Type B pancreatic cell (in vitro differentiated cells): ENCODE results near the gene PHYKPL. TPM values are rescaled to one million over a fixed set of nuclear protein-coding genes. Genes with fewer than 3 reads are reported as not detected.

Experiments used
- DNase-seq: peaks from one replicate; pipeline ENCODE4 v3.0.0; 2021; ENCODE audit warnings: mixed read lengths; ENCODE audit not compliant: unreplicated experiment; ENCODE audit errors: extremely low spot score
- H3K27ac Mint-ChIP-seq: 2 replicates; pipeline ENCODE4 v1.8.0; 2021; ENCODE audit warnings: mild to moderate bottlenecking, mixed read lengths
- H3K27me3 Mint-ChIP-seq: 2 replicates; pipeline ENCODE4 v1.8.0; 2021; ENCODE audit warnings: mixed read lengths
- H3K36me3 Mint-ChIP-seq: 2 replicates; pipeline ENCODE4 v1.8.0; 2021; ENCODE audit warnings: mixed read lengths
- H3K4me1 Mint-ChIP-seq: one replicate; pipeline ENCODE4 v1.8.0; 2021; ENCODE audit warnings: mixed read lengths; ENCODE audit not compliant: unreplicated experiment
- H3K4me3 Mint-ChIP-seq: 2 replicates; pipeline ENCODE4 v1.8.0; 2021; ENCODE audit warnings: mild to moderate bottlenecking, mixed read lengths
- H3K9me3 Mint-ChIP-seq: 2 replicates; pipeline ENCODE4 v1.8.0; 2021; ENCODE audit warnings: mixed read lengths
- CTCF ChIP-seq: fragments of 200-600 bp; sonication (generic); conservative IDR thresholded peaks from 2 replicates; pipeline ENCODE4 v1.5.0; 2021; ENCODE audit warnings: antibody characterized with exemption, mild to moderate bottlenecking
- total RNA-seq: library from RNA; stranded (reverse); gene quantifications from 2 replicates; pipeline ENCODE4 v1.2.1, GENCODE V29; 2021; ENCODE audit warnings: low replicate concordance

PHYKPL gene
- total RNA-seq, 1 donor from 2014 or later, result 76.2 TPM

DNA sequence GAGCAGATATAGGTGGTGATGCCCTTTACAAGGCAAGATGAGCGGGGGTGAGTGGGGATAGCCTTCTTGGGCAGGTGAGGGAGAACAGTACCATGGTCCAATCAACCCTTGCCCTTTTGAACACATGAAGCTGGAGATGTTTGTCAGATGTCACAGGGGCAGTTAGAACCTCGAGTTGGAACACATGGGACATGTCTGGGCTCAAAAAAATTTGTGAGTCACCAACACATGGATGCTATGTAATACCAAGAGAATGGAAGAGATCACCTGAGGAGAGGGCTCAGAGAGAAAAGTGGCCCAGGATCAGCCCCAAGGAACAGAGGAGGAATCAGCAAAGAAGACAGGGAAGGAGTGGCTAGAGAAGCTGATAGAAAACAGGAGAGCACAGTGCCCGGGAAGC, 4.7 kb downstream of the PHYKPL start:
- DNase-seq, result no peak
- peaks cover 20% of the 10 kb centered on the region for H3K4me1 Mint-ChIP-seq
- H3K36me3 Mint-ChIP-seq, result peaks cover 59% of the 10 kb centered on the region
- peak overlapping the region; percentile 44 for H3K27ac Mint-ChIP-seq
- H3K27me3 Mint-ChIP-seq, result no peaks in the 10 kb centered on the region
- H3K9me3 Mint-ChIP-seq, result peaks cover 8% of the 10 kb centered on the region
- no peak overlapping the region for H3K4me3 Mint-ChIP-seq
- no peak for TF ChIP-seq CTCF

DNA sequence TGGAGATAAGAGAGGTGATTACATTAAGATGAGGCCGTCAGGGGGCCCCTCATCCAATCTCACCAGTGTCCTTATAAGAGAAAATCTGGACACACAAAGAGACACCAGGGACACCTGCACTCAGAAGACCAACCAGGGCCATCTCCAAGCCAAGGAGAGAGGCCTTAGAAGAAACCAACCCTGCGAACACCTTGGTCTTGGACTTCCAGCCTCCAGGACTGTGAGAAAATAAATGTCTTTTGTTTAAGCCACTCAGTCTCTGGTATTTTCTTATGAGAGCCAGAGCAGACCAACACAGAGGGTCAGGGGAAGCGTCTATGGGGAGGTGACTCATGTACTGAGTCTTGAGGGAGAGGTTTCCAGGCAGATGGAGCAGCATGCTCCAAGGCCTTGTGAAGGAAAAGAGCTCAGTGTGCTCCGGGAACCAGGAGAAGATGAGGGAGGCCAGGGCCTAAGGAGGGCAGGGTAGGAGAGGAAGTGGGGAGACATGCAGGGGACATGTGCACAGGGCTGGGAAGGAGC, 5.4 kb downstream of the PHYKPL start:
- DNase-seq, result no peak
- no peak for TF ChIP-seq CTCF
- Mint-ChIP-seq H3K4me3 (peak overlapping the region; percentile 62), H3K36me3 (peaks cover 59% of the 10 kb centered on the region), H3K4me1 (peaks cover 21% of the 10 kb centered on the region), H3K27ac (peak overlapping the region; percentile 44), H3K9me3 (peaks cover 8% of the 10 kb centered on the region), H3K27me3 (no peaks in the 10 kb centered on the region)

GRCh38 chr5:178225174-178225573, 7.4 kb downstream of the PHYKPL start:
- H3K27ac Mint-ChIP-seq, result no peak overlapping the region
- peaks cover 19% of the 10 kb centered on the region for H3K4me1 Mint-ChIP-seq
- peaks cover 8% of the 10 kb centered on the region for H3K9me3 Mint-ChIP-seq
- no peak for TF ChIP-seq CTCF
- H3K36me3 Mint-ChIP-seq, result peaks cover 59% of the 10 kb centered on the region
- DNase-seq, result no peak
- H3K4me3 Mint-ChIP-seq, result no peak overlapping the region
- no peaks in the 10 kb centered on the region for H3K27me3 Mint-ChIP-seq

GRCh38 chr5:178224403-178224802, 8.2 kb downstream of the PHYKPL start:
- no peak overlapping the region for H3K4me3 Mint-ChIP-seq

GRCh38 chr5:178223828-178224335, 8.7 kb downstream of the PHYKPL start:
- Mint-ChIP-seq H3K36me3 (peaks cover 62% of the 10 kb centered on the region), H3K27me3 (no peaks in the 10 kb centered on the region), H3K27ac (peak overlapping the region; percentile 19), H3K4me1 (peaks cover 14% of the 10 kb centered on the region), H3K4me3 (no peak overlapping the region), H3K9me3 (peaks cover 8% of the 10 kb centered on the region)
- TF ChIP-seq CTCF, result no peak
- no peak for DNase-seq

More at GRCh38 chr5:178224403-178224802, 8.2 kb downstream of the PHYKPL start:
- Mint-ChIP-seq H3K27ac (no peak overlapping the region), H3K4me1 (peaks cover 17% of the 10 kb centered on the region), H3K9me3 (peaks cover 8% of the 10 kb centered on the region), H3K27me3 (no peaks in the 10 kb centered on the region), H3K36me3 (peaks cover 61% of the 10 kb centered on the region)
- DNase-seq, result no peak
- TF ChIP-seq CTCF, result no peak
